ENCODE data around the gene PDCD7.

PDCD7 gene

DNA sequence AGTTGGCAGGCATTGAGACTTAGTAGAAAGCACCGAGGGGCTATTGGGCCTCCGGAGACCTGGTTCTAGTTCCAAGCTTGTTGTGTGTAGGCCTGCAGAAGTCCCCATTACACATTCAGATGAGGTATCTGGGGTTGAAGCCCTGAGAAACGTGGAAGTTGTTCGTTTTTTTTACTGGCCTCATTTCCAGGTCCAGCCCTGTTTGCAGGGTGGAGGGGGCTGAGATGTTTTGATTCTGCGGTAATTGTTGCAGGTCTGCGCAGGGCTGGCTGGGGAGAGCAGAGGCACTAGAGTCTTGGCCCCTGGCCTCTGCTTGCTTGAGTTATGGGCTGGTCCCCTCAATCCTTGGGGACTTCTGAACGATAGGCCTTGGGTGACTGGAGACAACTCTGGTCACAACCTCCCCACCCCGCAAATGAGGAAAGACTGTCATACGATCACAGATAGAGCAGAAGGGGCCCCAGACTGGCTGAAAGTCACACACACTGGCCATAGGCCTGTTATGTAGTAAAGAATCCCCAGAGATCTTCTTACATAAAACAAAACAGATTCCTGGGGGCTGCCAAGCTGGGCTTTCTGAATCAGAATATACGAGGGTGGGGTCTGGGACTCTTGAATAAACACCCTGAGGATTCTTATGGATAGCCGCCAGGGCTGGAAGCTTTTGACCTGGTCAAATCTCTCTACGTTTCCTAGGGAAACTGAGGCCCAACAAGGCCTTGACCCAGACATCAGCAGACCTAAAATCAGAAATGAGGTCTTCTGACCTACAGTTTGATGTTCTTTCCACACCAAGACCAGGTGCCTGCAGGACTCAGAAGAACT is 41.5 kb downstream of the PDCD7 start:
- H3K9me3 Mint-ChIP-seq: no peaks in the 10 kb centered on the region
- no peaks in the 10 kb centered on the region for H3K36me3 Mint-ChIP-seq (ENCODE audit: low read depth)
- H3K4me1 Mint-ChIP-seq (ENCODE audit: low read depth): no peaks in the 10 kb centered on the region
- no peak overlapping the region for H3K4me3 Mint-ChIP-seq
- no peak overlapping the region for H3K27ac Mint-ChIP-seq
- H3K27me3 Mint-ChIP-seq (ENCODE audit: low read depth): no peaks in the 10 kb centered on the region

DNA sequence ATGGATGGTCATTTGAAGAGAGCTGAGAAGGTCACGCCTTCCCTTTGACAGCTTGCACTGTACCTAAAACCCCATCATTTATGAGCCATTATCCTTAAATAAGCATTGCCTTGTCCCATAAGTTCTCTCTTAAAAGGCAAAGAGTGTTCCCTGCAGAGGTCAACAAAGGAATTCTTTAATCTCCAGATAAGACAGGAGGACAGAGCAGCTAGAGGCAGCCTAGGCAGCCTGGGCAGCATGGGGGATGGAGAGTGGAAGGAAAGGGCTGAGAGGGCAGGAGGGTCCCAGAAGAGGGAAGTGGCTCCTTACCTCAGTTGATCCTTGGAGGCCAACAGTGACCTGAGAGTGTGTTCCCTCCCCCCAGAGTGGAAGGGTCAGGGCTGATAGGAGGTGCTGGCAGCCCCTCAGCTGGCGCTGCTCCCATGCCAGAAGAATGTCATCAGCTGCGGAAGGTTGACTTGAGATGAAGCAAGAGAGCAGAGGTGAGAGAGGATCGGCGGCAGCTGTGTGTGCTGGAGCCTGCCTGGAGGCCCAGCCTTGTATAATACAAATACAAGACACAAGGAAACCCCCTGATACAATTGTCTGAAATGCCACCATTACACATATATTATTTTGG is 44.3 kb downstream of the PDCD7 start:
- Mint-ChIP-seq H3K9me3 (no peaks in the 10 kb centered on the region), H3K27me3 (ENCODE audit: low read depth) (peaks cover 4% of the 10 kb centered on the region), H3K4me3 (no peak overlapping the region), H3K36me3 (ENCODE audit: low read depth) (no peaks in the 10 kb centered on the region), H3K27ac (peak overlapping the region; percentile 31), H3K4me1 (ENCODE audit: low read depth) (no peaks in the 10 kb centered on the region)

- Mint-ChIP-seq H3K9me3 (no peaks in the 10 kb centered on the region), H3K4me1 (ENCODE audit: low read depth) (no peaks in the 10 kb centered on the region), H3K36me3 (ENCODE audit: low read depth) (no peaks in the 10 kb centered on the region), H3K4me3 (no peak overlapping the region), H3K27ac (no peak overlapping the region), H3K27me3 (ENCODE audit: low read depth) (peaks cover 8% of the 10 kb centered on the region)
Observed at GRCh38 chr15:65088643-65089021, 45.0 kb downstream of the PDCD7 start.

DNA sequence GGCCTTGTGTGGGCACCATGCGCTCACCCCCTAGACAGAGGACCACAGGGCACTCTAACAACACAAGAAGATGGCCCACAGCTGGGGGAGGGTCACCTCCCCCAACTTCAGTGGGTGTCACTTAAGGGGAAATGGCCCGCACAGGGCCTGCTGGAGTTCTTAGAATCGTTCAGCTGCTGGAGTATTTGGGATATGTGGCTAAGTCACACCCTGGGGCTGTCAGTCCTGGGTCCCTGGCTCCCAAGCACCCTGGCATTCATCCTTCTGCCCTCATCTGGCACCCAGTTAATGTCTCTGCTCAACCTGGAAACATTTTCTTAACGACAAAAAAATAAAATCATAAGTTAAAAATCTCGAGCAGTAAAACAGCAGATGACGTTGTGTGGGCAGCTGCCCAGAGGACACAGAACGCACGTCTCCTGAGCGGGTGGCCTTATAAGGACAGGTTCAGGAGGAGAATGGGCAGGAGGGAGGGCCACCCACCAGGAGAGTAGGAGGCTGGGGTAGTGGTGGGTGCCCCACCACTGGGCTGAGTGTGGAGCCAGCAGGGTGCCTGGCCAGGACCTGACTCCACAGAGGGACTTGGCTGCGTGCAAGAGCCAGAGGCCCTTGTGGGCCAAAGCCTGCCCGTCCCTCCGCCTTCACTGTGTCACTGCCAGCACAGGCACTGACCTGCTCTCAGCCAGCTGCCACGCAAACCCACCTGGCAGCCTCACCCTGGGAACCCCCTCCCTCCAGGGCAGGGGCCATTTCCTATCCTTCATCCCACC is 45.5 kb downstream of the PDCD7 start:
- no peak overlapping the region for H3K4me3 Mint-ChIP-seq
- H3K27ac Mint-ChIP-seq: no peak overlapping the region
- H3K4me1 Mint-ChIP-seq (ENCODE audit: low read depth): no peaks in the 10 kb centered on the region
- no peaks in the 10 kb centered on the region for H3K9me3 Mint-ChIP-seq
- no peaks in the 10 kb centered on the region for H3K36me3 Mint-ChIP-seq (ENCODE audit: low read depth)
- H3K27me3 Mint-ChIP-seq (ENCODE audit: low read depth): peaks cover 10% of the 10 kb centered on the region

DNA sequence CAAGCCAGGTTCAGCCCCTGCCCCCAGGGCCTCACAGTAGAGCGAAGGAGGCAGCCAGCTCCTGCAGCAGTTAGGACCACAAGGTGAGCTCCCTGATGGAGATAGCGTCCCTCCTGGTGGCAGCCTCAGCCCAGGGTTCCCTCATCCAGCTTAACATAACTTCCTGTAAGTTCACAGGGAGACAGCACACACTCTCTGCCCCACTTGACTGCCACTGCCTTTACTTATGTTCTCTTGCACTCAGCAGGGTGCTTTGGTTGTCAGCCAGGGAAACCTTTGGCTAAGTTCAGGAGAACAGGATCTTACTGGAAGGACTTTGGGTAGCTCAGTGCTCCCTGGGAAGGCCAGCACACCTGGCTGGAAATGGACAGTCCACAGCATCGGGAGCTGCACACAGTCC is 46.2 kb downstream of the PDCD7 start:
- Mint-ChIP-seq H3K27me3 (ENCODE audit: low read depth) (peaks cover 16% of the 10 kb centered on the region), H3K27ac (no peak overlapping the region), H3K4me1 (ENCODE audit: low read depth) (peaks cover 6% of the 10 kb centered on the region), H3K4me3 (no peak overlapping the region), H3K36me3 (ENCODE audit: low read depth) (no peaks in the 10 kb centered on the region), H3K9me3 (no peaks in the 10 kb centered on the region)

DNA sequence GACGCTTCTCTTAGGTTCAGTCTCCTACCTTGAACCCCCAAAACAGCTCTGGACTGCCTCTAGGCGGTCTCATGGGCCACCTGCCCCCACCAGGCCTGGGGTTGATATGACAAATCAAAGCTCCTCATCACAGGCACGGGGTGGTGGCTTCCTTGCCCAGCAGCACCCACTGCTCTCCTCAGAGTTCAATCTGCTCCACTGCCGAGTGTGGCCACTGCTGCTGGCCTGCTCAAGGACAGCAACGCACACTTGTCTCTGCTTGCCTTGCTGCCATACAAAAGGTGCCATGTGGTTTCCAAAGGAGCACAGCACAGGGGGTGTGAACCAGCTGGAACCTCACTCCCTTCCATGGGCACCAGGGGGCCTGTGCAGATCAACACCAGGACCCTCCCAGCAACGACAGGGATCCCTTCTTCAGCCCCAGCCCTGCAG is 46.9 kb downstream of the PDCD7 start:
- Mint-ChIP-seq H3K36me3 (ENCODE audit: low read depth) (no peaks in the 10 kb centered on the region), H3K4me3 (no peak overlapping the region), H3K27me3 (ENCODE audit: low read depth) (peaks cover 19% of the 10 kb centered on the region)

DNA sequence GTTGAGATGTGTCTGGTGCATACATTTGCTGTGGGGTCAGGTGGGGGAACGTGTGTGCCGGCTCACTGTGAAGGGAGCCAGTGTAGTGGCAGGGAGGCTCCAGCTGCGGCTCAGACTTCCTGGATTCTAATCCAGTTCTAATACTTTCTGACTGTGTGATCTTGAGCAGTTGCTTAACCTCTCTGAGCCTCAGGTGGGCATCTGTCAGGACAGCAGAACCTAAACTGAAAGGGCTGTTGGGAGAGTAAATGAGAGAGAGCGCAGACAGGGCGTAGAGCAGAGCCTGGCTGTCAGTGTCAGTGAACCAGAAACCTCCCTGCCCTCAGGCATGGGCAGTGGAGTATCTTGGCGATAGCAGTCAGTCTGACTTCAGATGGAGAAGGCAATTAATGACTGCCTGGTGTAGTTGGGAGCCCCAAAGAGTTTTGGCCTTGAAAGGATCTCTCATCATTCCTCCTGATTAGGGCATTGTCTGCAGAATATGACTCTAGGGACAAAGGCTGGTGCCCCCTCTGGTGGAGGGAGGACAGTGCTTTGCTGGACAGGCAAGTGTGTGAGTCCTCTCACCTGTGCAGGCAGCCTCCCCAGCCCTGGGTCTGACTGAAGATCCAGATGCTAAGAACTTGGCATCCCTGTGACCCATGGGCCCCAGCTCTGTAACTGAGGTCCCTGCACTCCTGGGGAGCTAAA is 47.5 kb downstream of the PDCD7 start:
- Mint-ChIP-seq H3K4me1 (ENCODE audit: low read depth) (peaks cover 8% of the 10 kb centered on the region), H3K27ac (no peak overlapping the region), H3K36me3 (ENCODE audit: low read depth) (no peaks in the 10 kb centered on the region), H3K4me3 (no peak overlapping the region), H3K9me3 (no peaks in the 10 kb centered on the region), H3K27me3 (ENCODE audit: low read depth) (peaks cover 19% of the 10 kb centered on the region)

More for the DNA sequence above, 46.9 kb downstream of the PDCD7 start:
- no peaks in the 10 kb centered on the region for H3K9me3 Mint-ChIP-seq
- peaks cover 8% of the 10 kb centered on the region for H3K4me1 Mint-ChIP-seq (ENCODE audit: low read depth)
- H3K27ac Mint-ChIP-seq: no peak overlapping the region

DNA sequence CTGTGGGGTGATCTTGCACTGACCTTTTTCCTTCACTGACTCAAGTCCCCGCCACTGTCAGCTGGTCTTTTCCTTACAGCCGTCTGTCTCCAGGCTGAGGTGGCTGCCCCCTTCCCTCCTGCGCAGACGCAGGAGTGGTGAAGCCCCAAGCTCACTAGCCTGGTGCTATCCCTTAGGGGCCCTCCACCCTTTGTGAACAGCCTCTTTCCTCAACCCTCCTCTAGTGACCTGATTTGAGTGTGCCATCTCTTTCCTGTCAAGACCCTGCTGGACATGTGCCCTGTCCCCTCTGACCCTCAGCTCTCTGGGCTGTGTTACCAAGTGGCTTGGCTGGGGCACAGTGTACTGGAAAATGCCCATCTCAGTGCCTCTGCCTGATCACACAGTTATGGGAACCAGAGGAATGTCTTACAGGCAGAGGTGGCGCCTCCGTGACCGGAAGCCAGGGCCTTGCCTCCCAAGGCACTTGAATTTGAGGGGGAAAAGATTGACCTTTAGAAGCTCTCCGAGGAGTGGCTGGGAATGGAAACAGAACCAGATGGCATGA is 48.3 kb downstream of the PDCD7 start:
- no peaks in the 10 kb centered on the region for H3K9me3 Mint-ChIP-seq
- peaks cover 8% of the 10 kb centered on the region for H3K4me1 Mint-ChIP-seq (ENCODE audit: low read depth)
- H3K27ac Mint-ChIP-seq: no peak overlapping the region
- no peaks in the 10 kb centered on the region for H3K36me3 Mint-ChIP-seq (ENCODE audit: low read depth)
- H3K27me3 Mint-ChIP-seq (ENCODE audit: low read depth): peaks cover 19% of the 10 kb centered on the region
- no peak overlapping the region for H3K4me3 Mint-ChIP-seq

GRCh38 chr15:65084500-65085206 is 49.0 kb downstream of the PDCD7 start:
- H3K9me3 Mint-ChIP-seq: no peaks in the 10 kb centered on the region
- H3K4me3 Mint-ChIP-seq: no peak overlapping the region
- H3K27ac Mint-ChIP-seq: no peak overlapping the region
- peaks cover 19% of the 10 kb centered on the region for H3K27me3 Mint-ChIP-seq (ENCODE audit: low read depth)
- no peaks in the 10 kb centered on the region for H3K36me3 Mint-ChIP-seq (ENCODE audit: low read depth)
- peaks cover 8% of the 10 kb centered on the region for H3K4me1 Mint-ChIP-seq (ENCODE audit: low read depth)

- H3K4me3 Mint-ChIP-seq: no peak overlapping the region
- H3K27ac Mint-ChIP-seq: no peak overlapping the region
- H3K36me3 Mint-ChIP-seq (ENCODE audit: low read depth): no peaks in the 10 kb centered on the region
- H3K27me3 Mint-ChIP-seq (ENCODE audit: low read depth): peaks cover 28% of the 10 kb centered on the region
- no peaks in the 10 kb centered on the region for H3K9me3 Mint-ChIP-seq
- peaks cover 8% of the 10 kb centered on the region for H3K4me1 Mint-ChIP-seq (ENCODE audit: low read depth)
Observed at GRCh38 chr15:65083262-65083701, 50.3 kb downstream of the PDCD7 start.

DNA sequence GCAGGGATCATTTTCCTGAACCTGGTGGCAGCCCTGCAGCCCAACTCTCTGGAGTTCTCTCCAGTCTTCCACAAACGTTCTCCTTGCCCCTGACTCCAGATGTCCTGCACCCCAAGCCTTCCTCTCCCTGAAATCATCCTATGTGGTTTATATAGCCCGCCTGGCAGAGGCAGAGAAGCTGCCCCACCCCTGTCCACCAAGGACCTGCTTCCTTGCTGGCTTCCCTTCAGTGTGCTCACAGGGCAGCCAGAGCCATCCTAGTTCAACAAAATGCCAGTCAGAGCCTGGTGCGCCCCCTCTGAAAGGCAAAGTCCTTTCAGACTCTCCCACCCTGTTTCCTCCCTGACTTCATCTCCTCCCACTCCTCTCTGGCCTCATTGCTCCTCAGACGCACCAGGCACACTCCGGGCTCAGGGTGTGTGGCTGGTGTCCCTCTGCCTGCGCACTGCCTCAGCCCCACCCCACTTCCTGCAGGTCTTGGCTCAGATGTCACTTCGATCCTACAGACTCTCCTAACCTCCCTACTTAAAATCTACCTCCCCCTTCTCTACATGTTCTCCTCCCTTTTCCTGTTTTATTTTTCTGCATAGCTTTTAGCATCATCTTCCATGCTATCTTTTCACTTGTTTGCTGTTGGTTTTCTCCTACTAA is 51.2 kb downstream of the PDCD7 start:
- no peaks in the 10 kb centered on the region for H3K36me3 Mint-ChIP-seq (ENCODE audit: low read depth)

GRCh38 chr15:65081758-65082157 is 51.9 kb downstream of the PDCD7 start:
- H3K27me3 Mint-ChIP-seq (ENCODE audit: low read depth): peaks cover 34% of the 10 kb centered on the region
- H3K27ac Mint-ChIP-seq: no peak overlapping the region
- no peaks in the 10 kb centered on the region for H3K9me3 Mint-ChIP-seq
- H3K4me3 Mint-ChIP-seq: no peak overlapping the region
- no peaks in the 10 kb centered on the region for H3K36me3 Mint-ChIP-seq (ENCODE audit: low read depth)
- H3K4me1 Mint-ChIP-seq (ENCODE audit: low read depth): peaks cover 13% of the 10 kb centered on the region

More for the DNA sequence above, 51.2 kb downstream of the PDCD7 start:
- Mint-ChIP-seq H3K27ac (peak overlapping the region; percentile 60), H3K4me3 (peak overlapping the region; percentile 2), H3K4me1 (ENCODE audit: low read depth) (peaks cover 13% of the 10 kb centered on the region), H3K9me3 (no peaks in the 10 kb centered on the region), H3K27me3 (ENCODE audit: low read depth) (peaks cover 34% of the 10 kb centered on the region)

- H3K4me1 Mint-ChIP-seq (ENCODE audit: low read depth): peaks cover 13% of the 10 kb centered on the region
- no peaks in the 10 kb centered on the region for H3K9me3 Mint-ChIP-seq
- H3K27me3 Mint-ChIP-seq (ENCODE audit: low read depth): peaks cover 38% of the 10 kb centered on the region
- no peak overlapping the region for H3K27ac Mint-ChIP-seq
- H3K4me3 Mint-ChIP-seq: no peak overlapping the region
- no peaks in the 10 kb centered on the region for H3K36me3 Mint-ChIP-seq (ENCODE audit: low read depth)
Observed at GRCh38 chr15:65081270-65081669, 52.3 kb downstream of the PDCD7 start.
